HEK293 (cell line): ENCODE data around the gene EDC3.

Experiments used
- CTCF ChIA-PET: fragments of 350-600 bp; formaldehyde crosslinking; extraction: SDS; loops from one replicate; lab custom pipeline; 2021; ENCODE audit warnings: antibody characterized with exemption; lab: Yijun Ruan, JAX
- POLR2A ChIA-PET: fragments of 300-600 bp; formaldehyde crosslinking; extraction: SDS; loops from one replicate; lab custom pipeline; 2020; ENCODE audit warnings: antibody characterized with exemption, inconsistent platforms; lab: Yijun Ruan, JAX
- H3K27ac ChIP-seq: fragments of 200-500 bp; sonication (Bioruptor generic); 2 replicates; pipeline ENCODE4 v1.5.1; 2014; ENCODE audit warnings: low read depth, low read length, control low read depth, inconsistent platforms; ENCODE audit errors: extremely low read depth
- H3K36me3 ChIP-seq, 2 experiments: fragments of 200-500 bp in 1 of 2; sonication (Bioruptor generic) in 1 of 2; 1 replicate in 1 of 2; 2 replicates in 1 of 2; pipeline ENCODE4 v1.5.1; 2014 to 2017; ENCODE audit warnings: inconsistent platforms in 2 of 2, low read length in 2 of 2; ENCODE audit not compliant: control insufficient read depth in 2 of 2, insufficient read depth in 1 of 2
- H3K4me1 ChIP-seq: fragments of 200-500 bp; sonication (Bioruptor generic); 2 replicates; pipeline ENCODE4 v1.5.1; 2014; ENCODE audit warnings: mild to moderate bottlenecking, low read length, inconsistent platforms; ENCODE audit not compliant: control insufficient read depth, insufficient read depth
- H3K4me3 ChIP-seq: 2 replicates; pipeline ENCODE4 v1.5.1; 2011; ENCODE audit warnings: low read depth, mild to moderate bottlenecking, control low read depth, low read length, moderate library complexity
- H3K9me3 ChIP-seq: fragments of 200-500 bp; sonication (Bioruptor generic); 2 replicates; pipeline ENCODE4 v1.5.1; 2014; ENCODE audit warnings: low read depth, low read length, inconsistent platforms; ENCODE audit not compliant: control insufficient read depth, insufficient read depth
- HIC1 ChIP-seq: fragments of 450-650 bp; formaldehyde crosslinking; IDR thresholded peaks from 2 replicates; pipeline ENCODE4 v1.5.1; 2016; ENCODE audit warnings: missing biosample characterization, missing genetic modification characterization
- MEIS1 ChIP-seq: sonication (generic); formaldehyde crosslinking; IDR thresholded peaks from 2 replicates; pipeline ENCODE4 v1.8.1; 2022; ENCODE audit warnings: missing genetic modification reagents, mild to moderate bottlenecking, borderline replicate concordance
- PRDM1 ChIP-seq: fragments of 450-650 bp; formaldehyde crosslinking; IDR thresholded peaks from 2 replicates; pipeline ENCODE4; 2016; ENCODE audit warnings: missing biosample characterization, missing genetic modification characterization
- REST ChIP-seq: fragments of 450-650 bp; formaldehyde crosslinking; IDR thresholded peaks from 2 replicates; pipeline ENCODE4 v1.5.1; 2016; ENCODE audit warnings: missing biosample characterization, missing genetic modification characterization
- SP7 ChIP-seq: fragments of 450-650 bp; formaldehyde crosslinking; IDR thresholded peaks from 2 replicates; pipeline ENCODE4 v1.5.1; 2016; ENCODE audit warnings: missing biosample characterization, missing genetic modification characterization
- ZNF211 ChIP-seq: fragments of 450-650 bp; formaldehyde crosslinking; IDR thresholded peaks from 2 replicates; pipeline ENCODE4 v1.5.1; 2016; ENCODE audit warnings: low read depth, missing biosample characterization, missing genetic modification characterization
- ZNF239 ChIP-seq: fragments of 450-650 bp; formaldehyde crosslinking; IDR thresholded peaks from 2 replicates; pipeline ENCODE4 v1.5.1; 2016; ENCODE audit warnings: missing biosample characterization, missing genetic modification characterization
- ZNF248 ChIP-seq: fragments of 450-650 bp; formaldehyde crosslinking; IDR thresholded peaks from 2 replicates; pipeline ENCODE4 v1.5.1; 2017; ENCODE audit warnings: missing biosample characterization, missing genetic modification characterization
- ZNF362 ChIP-seq: fragments of 450-650 bp; formaldehyde crosslinking; IDR thresholded peaks from 2 replicates; pipeline ENCODE4 v1.5.1; 2016; ENCODE audit warnings: missing biosample characterization, missing genetic modification characterization
- ZNF394 ChIP-seq: fragments of 450-650 bp; formaldehyde crosslinking; IDR thresholded peaks from 2 replicates; pipeline ENCODE4 v1.5.1; 2016; ENCODE audit warnings: missing biosample characterization, missing genetic modification characterization, mild to moderate bottlenecking, moderate library complexity, borderline replicate concordance
- ZNF398 ChIP-seq: fragments of 450-650 bp; formaldehyde crosslinking; IDR thresholded peaks from 2 replicates; pipeline ENCODE4 v1.5.1; 2017; ENCODE audit warnings: missing biosample characterization, missing genetic modification characterization
- ZNF558 ChIP-seq: fragments of 450-650 bp; formaldehyde crosslinking; IDR thresholded peaks from 2 replicates; pipeline ENCODE4 v1.5.1; 2016; ENCODE audit warnings: missing biosample characterization, missing genetic modification characterization
- ZNF561 ChIP-seq: fragments of 450-650 bp; IDR thresholded peaks from 2 replicates; pipeline ENCODE4 v1.5.1; 2018; ENCODE audit warnings: missing biosample characterization, missing genetic modification characterization, borderline replicate concordance
- ZNF600 ChIP-seq: fragments of 450-650 bp; formaldehyde crosslinking; IDR thresholded peaks from 2 replicates; pipeline ENCODE4 v1.5.1; 2016; ENCODE audit warnings: missing biosample characterization, missing genetic modification characterization
- ZNF645 ChIP-seq: fragments of 450-650 bp; formaldehyde crosslinking; IDR thresholded peaks from 2 replicates; pipeline ENCODE4; 2016; ENCODE audit warnings: missing biosample characterization, missing genetic modification characterization
- ZNF664 ChIP-seq: fragments of 450-650 bp; formaldehyde crosslinking; IDR thresholded peaks from 2 replicates; pipeline ENCODE4 v1.5.1; 2016; ENCODE audit warnings: missing biosample characterization, missing genetic modification characterization
- ZSCAN4 ChIP-seq: fragments of 450-650 bp; formaldehyde crosslinking; IDR thresholded peaks from 2 replicates; pipeline ENCODE4 v1.5.1; 2017; ENCODE audit warnings: missing biosample characterization, missing genetic modification characterization

EDC3 gene

DNA sequence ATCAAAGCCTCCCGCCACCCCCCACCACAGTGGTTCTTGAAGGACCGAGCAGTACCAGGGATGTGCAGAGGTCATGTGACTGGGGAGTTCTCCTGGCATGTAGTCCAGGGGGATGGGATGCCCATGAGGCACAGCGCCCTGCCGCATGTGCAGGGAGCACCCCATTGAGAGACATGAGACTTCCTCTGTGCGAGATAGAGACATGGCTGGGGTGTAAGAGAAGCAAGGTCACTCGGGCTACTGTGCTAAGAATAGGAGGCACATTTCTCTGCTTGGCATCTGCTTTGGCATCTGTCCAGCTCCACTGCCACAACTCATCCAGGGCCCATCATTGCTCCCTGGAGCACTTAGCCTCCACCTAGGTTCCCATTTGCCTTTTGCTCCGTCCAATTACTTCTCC lies 31.9 kb upstream of the EDC3 start (continued):
- 0 out of 2 replicates have a peak, but pooled peaks have one; percentile 23 for TF ChIP-seq HIC1 (tag by site-specific recombination)

GRCh38 chr15:74726774-74727164 lies 30.9 kb upstream of the EDC3 start:
- ChIA-PET CTCF (interaction anchor here (0.5 to 1.5 kb wide), 5 partner anchors 12 to 95 kb away, joined by 3 to 6 read pairs (median 3); no protein-coding TSS in a partner anchor), POLR2A (interaction anchor here (0.6 to 2.8 kb wide), 2 partner anchors 34 to 39 kb away, joined by 6 to 11 read pairs; no protein-coding TSS in a partner anchor)
- no peaks in the 10 kb centered on the region; the same call in 1 of the 2 replicates for H3K4me1 ChIP-seq
- H3K36me3 ChIP-seq, result no peaks in the 10 kb centered on the region
- no peaks in the 10 kb centered on the region for H3K9me3 ChIP-seq
- TF ChIP-seq ZNF600 (tag by site-specific recombination) (0 out of 2 replicates have a peak, but pooled peaks have one; percentile 16), ZNF239 (tag by site-specific recombination) (0 out of 2 replicates have a peak, but pooled peaks have one; percentile 2), ZNF664 (tag by site-specific recombination) (peak; percentile 84), ZNF645 (tag by site-specific recombination) (no peak)
- H3K27ac ChIP-seq, result no peak overlapping the region
- H3K4me3 ChIP-seq, result peak overlapping the region; percentile 48

DNA sequence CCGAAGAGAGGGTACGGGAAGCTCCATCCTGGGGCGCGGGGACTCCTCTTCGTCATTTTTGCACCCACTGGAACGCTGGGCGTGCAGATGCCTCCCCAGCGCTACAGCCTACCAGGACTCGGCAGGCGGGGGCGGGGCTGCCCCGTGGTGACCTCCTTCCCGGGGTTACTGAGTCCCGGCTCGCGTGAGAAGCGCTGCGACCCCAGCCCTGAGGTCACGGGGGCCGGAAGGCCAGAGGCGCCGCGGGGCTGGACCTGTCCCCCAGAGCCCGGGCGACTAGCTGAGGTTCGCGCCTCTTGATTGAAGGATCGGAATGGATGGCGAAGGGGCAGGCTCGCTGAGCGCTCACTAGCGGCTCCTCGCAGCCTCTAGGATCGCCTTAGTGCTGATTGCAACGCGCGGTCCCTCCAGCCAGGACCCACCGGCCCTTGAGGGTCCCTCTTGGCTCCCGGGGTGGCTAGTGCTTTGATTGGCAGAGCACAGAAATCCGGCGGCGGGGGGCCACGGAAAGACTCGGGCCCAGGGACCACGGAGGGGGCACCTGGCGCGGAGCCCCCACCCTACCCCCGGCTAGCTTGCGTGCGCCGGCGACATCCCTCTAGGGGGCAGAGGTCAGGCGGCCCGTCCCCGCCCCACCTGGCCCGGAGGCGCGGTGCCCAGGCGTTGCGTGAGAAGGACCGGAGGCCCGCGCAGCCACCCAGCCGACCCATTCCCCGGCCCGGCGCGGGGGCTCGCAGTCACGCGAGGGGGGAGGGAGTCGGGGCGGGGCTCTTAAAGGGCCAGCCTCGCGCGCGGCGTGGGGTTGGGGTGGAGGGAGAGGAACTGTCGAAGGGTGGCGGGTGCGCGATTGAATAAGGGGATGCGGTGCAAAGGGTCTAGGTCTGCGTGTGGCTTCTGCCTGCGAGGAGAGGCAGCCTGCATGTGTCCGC lies 30.3 kb upstream of the EDC3 start:
- CTCF ChIA-PET, result interaction anchor here (0.5 to 2.0 kb wide), 13 partner anchors 11 to 517 kb away, joined by 3 to 11 read pairs (median 3); no protein-coding TSS in a partner anchor
- Histone ChIP-seq H3K36me3 (no peaks in the 10 kb centered on the region), H3K4me3 (peak overlapping the region; percentile 48), H3K9me3 (no peaks in the 10 kb centered on the region), H3K4me1 (no peaks in the 10 kb centered on the region; the same call in 1 of the 2 replicates), H3K27ac (peak overlapping the region; percentile 61; the same call in 1 of the 2 replicates)
- POLR2A ChIA-PET, result interaction anchor here (0.6 to 2.8 kb wide), 5 partner anchors 34 to 95 kb away, joined by 3 to 11 read pairs (median 4); no protein-coding TSS in a partner anchor
- TF ChIP-seq MEIS1 (CRISPR knock-in tag) (no peak), PRDM1 (tag by site-specific recombination) (no peak), ZNF398 (tag by site-specific recombination) (peak; percentile 89), REST (tag by site-specific recombination) (no peak), ZNF211 (tag by site-specific recombination) (no peak), ZNF248 (no peak), SP7 (tag by site-specific recombination) (peak; percentile 74), ZSCAN4 (tag by site-specific recombination) (no peak), ZNF362 (tag by site-specific recombination) (no peak), ZNF394 (tag by site-specific recombination) (peak; percentile 25; the same call in 1 of the 2 replicates), ZNF561 (no peak; the same call in 1 of the 2 replicates), ZNF558 (no peak)
